NT2/D1 (cell line): ENCODE data around the gene PMVK.

Experiments
- DNase-seq: peaks from one replicate; pipeline ENCODE4 v3.0.0-alpha.2; 2011; ENCODE audit warnings: low read depth, low spot score
- H3K27me3 ChIP-seq: 2 replicates; pipeline ENCODE4 v1.6.0; 2011; ENCODE audit warnings: mild to moderate bottlenecking; ENCODE audit not compliant: insufficient read length, insufficient read depth
- H3K36me3 ChIP-seq: 2 replicates; pipeline ENCODE4 v1.6.1; 2011; ENCODE audit warnings: mild to moderate bottlenecking, low read length, mixed read lengths; ENCODE audit not compliant: insufficient read depth, insufficient read length
- H3K4me1 ChIP-seq: 2 replicates; pipeline ENCODE4 v1.5.1; 2011; ENCODE audit not compliant: insufficient read depth, insufficient read length
- H3K4me3 ChIP-seq: 2 replicates; pipeline ENCODE4 v1.5.1; 2011; ENCODE audit warnings: low read depth; ENCODE audit not compliant: insufficient read length
- H3K9ac ChIP-seq: 2 replicates; pipeline ENCODE4 v1.6.0; 2011; ENCODE audit warnings: low read depth; ENCODE audit not compliant: insufficient read length
- H3K9me3 ChIP-seq: 2 replicates; pipeline ENCODE4 v1.5.1; 2011; ENCODE audit warnings: mild to moderate bottlenecking, low read length; ENCODE audit not compliant: insufficient read depth
- SUZ12 ChIP-seq: IDR thresholded peaks from 2 replicates; pipeline ENCODE4 v1.6.1; 2011; ENCODE audit not compliant: insufficient read length, insufficient read depth; ENCODE audit errors: extremely low read depth
- YY1 ChIP-seq: IDR thresholded peaks from 2 replicates; pipeline ENCODE4 v1.6.1; 2011; ENCODE audit not compliant: insufficient read length, insufficient read depth
- ZNF274 ChIP-seq: IDR thresholded peaks from 2 replicates; pipeline ENCODE4 v1.6.1; 2011; ENCODE audit warnings: mild to moderate bottlenecking, low read depth, low read length

Gene PMVK

DNA sequence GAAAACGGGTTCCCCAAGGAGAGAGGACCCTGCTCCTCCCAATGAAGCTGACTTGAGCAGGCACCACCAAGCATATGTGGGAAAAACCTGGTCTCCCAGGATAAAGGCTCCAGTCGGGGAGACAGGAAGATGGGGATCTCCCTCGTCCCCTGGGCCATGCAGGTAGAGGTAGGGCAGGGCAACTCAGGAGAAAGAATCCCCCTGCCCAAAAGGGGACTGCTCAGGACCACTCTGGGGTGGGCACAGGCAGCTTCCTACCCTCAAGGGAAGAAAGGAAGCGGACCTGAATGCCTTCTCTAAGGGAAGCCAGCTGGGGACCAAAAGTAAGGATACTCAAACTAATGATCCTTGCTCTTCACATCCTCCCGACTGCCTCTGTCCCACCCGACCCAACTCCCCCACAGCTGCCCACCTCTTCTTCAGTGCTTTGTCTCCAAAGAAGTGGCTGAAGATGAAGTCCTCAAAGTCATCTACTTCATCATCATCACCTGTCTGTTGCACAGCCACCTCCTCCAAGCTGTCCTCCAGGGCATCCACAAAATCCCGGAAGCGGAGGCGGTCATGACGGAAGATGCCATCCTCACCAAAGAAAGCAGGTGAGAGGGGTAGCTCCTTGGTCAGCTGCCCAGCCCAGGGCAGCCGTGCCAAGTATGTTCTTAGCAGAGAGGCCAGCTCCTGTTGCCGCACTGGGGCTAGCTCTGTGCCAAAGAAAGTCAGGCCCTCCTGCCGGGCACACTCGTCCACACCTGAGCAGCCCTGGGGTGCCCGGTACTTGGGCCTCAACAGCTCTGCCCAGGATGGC lies 8.8 kb upstream of the PMVK start:
- H3K9me3 ChIP-seq, result no peaks in the 10 kb centered on the region
- H3K4me1 ChIP-seq, result peaks cover 29% of the 10 kb centered on the region
- H3K4me3 ChIP-seq, result no peak overlapping the region
- DNase-seq, result no peak
- TF ChIP-seq YY1 (no peak), SUZ12 (no peak), ZNF274 (no peak)
- no peak overlapping the region for H3K9ac ChIP-seq
- H3K36me3 ChIP-seq, result peaks cover 22% of the 10 kb centered on the region
- H3K27me3 ChIP-seq, result no peaks in the 10 kb centered on the region

DNA sequence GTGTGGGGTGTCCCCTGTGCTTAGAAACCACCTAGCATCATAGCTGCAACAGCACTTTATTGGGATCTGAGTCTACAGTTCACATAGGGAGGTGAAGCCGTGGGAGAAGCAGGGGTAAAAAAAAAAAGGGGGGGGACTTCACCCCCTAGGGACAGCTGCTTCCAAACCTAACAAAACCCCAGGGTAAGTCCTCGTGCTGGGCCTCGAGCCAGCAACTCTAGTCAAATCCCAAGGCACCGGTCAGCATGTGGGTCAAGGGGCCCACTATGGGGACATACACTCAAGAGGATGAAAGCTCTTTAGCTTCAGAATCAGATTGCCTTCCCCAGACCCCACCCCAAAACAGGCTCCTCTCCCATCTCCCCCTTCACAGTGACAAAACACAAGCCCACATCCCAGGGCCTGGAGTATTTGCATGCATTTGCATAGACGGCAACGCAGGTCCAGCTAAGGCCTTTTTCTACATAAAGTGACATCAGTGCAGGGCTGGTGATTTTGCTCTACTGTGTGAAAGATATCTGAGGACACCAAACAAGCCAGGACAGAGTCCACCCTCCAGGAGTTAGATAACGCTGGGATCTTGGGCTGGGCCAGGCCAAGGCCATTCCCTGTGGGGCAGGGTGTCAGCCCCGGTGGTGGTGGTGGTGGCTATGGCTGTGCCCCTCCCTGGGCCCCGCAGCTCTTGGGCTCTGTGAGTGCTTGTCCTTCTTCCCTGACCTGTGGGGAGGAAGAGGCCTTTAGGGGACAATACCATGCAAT lies 8.1 kb upstream of the PMVK start:
- DNase-seq, result no peak
- H3K9me3 ChIP-seq, result no peaks in the 10 kb centered on the region
- peaks cover 34% of the 10 kb centered on the region for H3K4me1 ChIP-seq
- TF ChIP-seq SUZ12 (no peak), ZNF274 (no peak), YY1 (no peak)
- H3K4me3 ChIP-seq, result no peak overlapping the region
- H3K36me3 ChIP-seq, result peaks cover 21% of the 10 kb centered on the region
- no peaks in the 10 kb centered on the region for H3K27me3 ChIP-seq
- H3K9ac ChIP-seq, result peak overlapping the region; percentile 36

DNA sequence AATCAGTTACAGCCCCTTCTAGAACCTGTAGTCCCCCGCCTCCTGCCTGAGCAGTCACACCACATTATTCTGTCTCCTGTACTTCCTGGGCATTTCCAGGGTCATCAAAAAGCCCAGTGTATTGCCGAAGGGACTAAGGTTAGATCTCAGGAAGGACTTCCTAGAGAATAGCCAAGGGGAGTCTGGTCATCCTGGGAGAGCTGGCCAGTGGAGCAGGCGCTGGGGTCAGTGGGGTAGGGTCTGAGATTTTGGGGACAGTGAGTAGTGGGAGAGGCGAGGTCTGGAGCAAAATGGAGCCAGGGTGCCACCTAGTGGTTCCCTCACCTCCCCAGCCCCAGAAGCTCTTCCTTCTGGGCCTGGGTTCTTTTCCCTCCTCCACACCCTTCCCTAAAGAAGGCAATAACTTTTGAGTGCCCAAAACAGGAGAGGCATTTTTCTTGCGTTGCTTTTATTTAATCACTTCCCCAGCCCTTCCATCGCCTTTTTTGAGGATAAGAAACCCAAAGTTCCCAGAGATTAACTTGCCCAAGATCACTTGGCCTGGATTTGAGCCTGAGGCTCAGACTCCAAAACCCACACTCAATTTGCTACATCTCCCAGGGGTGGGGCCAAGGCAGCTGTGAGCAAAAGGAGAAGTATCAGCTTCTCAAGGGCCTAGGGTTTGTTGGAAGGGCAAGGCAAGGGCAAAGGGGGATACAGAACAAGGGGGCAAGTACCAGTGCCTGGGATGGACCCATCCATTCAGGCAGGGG lies 7.3 kb upstream of the PMVK start:
- TF ChIP-seq ZNF274 (no peak), SUZ12 (no peak), YY1 (no peak)
- no peaks in the 10 kb centered on the region for H3K9me3 ChIP-seq
- no peaks in the 10 kb centered on the region for H3K27me3 ChIP-seq
- peaks cover 21% of the 10 kb centered on the region for H3K36me3 ChIP-seq
- DNase-seq, result peak; percentile 48
- H3K4me3 ChIP-seq, result no peak overlapping the region
- peak overlapping the region; percentile 36 for H3K9ac ChIP-seq
- H3K4me1 ChIP-seq, result peaks cover 34% of the 10 kb centered on the region

DNA sequence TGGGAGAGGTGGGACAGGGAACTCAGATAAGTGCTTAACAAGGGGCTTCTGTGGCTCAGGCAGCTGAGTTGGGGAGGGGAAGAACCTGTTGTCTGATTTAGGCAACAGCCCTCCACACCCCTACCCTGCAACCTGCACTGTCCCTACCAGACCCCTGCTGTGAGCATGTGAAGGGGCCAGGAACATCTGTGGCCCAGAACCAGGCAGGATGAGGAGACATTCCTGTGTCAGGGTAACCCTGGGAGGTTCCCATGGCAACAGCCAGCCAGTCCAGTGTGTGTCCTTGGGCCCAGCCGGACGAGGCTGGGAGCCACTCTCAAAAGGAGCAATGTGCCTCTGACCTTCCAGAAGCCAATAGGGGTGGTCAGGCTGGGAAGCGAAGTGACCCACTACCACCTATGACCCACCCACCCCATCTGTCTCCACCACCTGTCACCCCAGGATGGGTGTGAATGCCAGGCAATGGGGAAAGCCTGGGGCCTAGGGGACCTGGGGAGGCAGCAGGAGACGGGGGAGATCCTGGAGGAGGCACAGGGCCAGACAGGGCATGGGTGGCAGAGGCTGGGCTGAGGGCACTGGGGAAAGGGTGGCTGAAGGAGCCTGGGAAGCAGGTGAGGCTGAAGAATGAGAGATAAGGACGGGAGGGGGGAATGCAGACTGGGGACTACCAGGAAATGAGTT lies 5.0 kb upstream of the PMVK start:
- no peaks in the 10 kb centered on the region for H3K27me3 ChIP-seq
- no peak overlapping the region for H3K4me3 ChIP-seq
- H3K9me3 ChIP-seq, result no peaks in the 10 kb centered on the region
- TF ChIP-seq SUZ12, result no peak
- TF ChIP-seq YY1, result no peak
- TF ChIP-seq ZNF274, result no peak
- H3K9ac ChIP-seq, result no peak overlapping the region
- H3K4me1 ChIP-seq, result peaks cover 29% of the 10 kb centered on the region
- H3K36me3 ChIP-seq, result peaks cover 9% of the 10 kb centered on the region
- DNase-seq, result peak; percentile 28

DNA sequence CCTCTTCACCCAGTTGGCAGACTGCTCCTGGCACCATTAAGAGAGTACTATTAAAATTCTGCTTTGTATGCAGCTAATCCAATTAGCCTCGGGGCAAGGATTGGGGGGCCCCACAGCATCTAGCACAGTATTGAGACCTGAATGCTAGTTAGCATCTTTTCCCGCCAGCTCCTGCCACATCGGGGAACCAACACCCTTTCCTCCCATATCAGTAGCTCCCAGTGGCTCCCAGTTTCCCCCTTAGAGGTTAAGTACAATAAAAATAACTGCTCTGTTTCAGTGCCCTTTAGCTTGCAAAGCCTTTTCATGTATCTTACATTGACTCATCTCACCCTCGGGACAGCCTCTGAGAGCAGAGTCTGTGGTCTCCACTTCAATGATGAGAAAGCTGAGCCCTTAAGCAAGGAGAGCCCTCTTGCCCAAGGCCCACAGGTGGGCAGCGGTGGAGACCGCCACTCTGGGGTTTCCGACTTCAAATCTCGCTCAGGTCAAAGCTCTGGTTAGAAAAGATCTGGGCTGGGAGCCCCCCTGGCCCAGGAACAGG lies 4.2 kb upstream of the PMVK start:
- H3K9me3 ChIP-seq, result no peaks in the 10 kb centered on the region
- peaks cover 8% of the 10 kb centered on the region for H3K36me3 ChIP-seq
- H3K4me1 ChIP-seq, result peaks cover 29% of the 10 kb centered on the region
- no peaks in the 10 kb centered on the region for H3K27me3 ChIP-seq
- no peak for DNase-seq
- no peak overlapping the region for H3K4me3 ChIP-seq
- TF ChIP-seq SUZ12 (no peak), ZNF274 (no peak), YY1 (no peak)
- H3K9ac ChIP-seq, result no peak overlapping the region

DNA sequence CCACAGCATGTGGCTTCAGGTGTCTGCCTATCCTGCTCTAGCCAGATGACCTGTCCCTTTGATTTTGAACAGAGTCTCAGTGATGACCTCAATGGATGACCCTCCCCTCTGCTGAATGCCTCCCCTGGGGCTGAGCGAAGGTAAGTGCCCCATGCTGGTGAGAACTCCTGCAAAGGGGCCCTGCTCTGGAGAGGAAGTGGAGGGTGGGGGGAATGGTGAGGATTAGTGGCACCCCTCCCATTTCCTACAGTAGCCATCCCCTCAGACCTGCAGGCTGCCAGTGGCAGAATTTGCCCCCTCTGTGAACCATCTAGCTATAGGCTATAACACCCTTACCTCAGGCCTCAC lies 3.7 kb upstream of the PMVK start:
- TF ChIP-seq YY1, result no peak
- no peak for TF ChIP-seq SUZ12
- TF ChIP-seq ZNF274, result no peak
- no peak for DNase-seq
- H3K4me3 ChIP-seq, result no peak overlapping the region
- H3K27me3 ChIP-seq, result no peaks in the 10 kb centered on the region
- peaks cover 2% of the 10 kb centered on the region for H3K36me3 ChIP-seq
- H3K9me3 ChIP-seq, result no peaks in the 10 kb centered on the region
- H3K4me1 ChIP-seq, result peaks cover 29% of the 10 kb centered on the region
- no peak overlapping the region for H3K9ac ChIP-seq
